SK-N-SH (cell line): ENCODE measurements around the gene CTAGE6.
"Not testable (repeated sequence)": the region's sequence is repeated elsewhere in the genome, so short reads cannot be mapped to it uniquely, and the experiment has no call there.

Experiments used
- EP300 ChIP-seq, 2 experiments: IDR thresholded peaks; 2 replicates each; pipeline versions ENCODE4 v1.4.0 to v1.6.1; 2012; ENCODE audit warnings: borderline replicate concordance in 1 of 2, low read depth in 1 of 2, low read length in 1 of 2
- JUND ChIP-seq: IDR thresholded peaks from 2 replicates; pipeline ENCODE4 v1.4.0; 2012
- NFIC ChIP-seq: IDR thresholded peaks from 2 replicates; pipeline ENCODE4 v1.4.0; 2012; ENCODE audit warnings: borderline replicate concordance
- POLR2AphosphoS5 ChIP-seq: IDR thresholded peaks from 2 replicates; pipeline ENCODE4 v1.6.1; 2012; ENCODE audit warnings: low read depth, low read length
- RAD21 ChIP-seq: IDR thresholded peaks from 2 replicates; pipeline ENCODE4 v1.6.1; 2012; ENCODE audit warnings: mild to moderate bottlenecking, low read length
- TAF1 ChIP-seq: IDR thresholded peaks from 2 replicates; pipeline ENCODE4 v1.6.1; 2012; ENCODE audit warnings: low read depth, mild to moderate bottlenecking, low read length, moderate library complexity, borderline replicate concordance
- TF ChIP-seq, protein P1 (sequence below): fragments of 200-600 bp; sonication (generic); IDR thresholded peaks from 2 replicates; pipeline ENCODE4 v1.6.1; 2017; ENCODE audit warnings: antibody characterized with exemption, mild to moderate bottlenecking, moderate library complexity
- TF ChIP-seq, protein P2 (sequence below): IDR thresholded peaks from 2 replicates; pipeline ENCODE4 v1.4.0; 2012; ENCODE audit warnings: low read depth, borderline replicate concordance

- TF ChIP-seq, protein P1, sequence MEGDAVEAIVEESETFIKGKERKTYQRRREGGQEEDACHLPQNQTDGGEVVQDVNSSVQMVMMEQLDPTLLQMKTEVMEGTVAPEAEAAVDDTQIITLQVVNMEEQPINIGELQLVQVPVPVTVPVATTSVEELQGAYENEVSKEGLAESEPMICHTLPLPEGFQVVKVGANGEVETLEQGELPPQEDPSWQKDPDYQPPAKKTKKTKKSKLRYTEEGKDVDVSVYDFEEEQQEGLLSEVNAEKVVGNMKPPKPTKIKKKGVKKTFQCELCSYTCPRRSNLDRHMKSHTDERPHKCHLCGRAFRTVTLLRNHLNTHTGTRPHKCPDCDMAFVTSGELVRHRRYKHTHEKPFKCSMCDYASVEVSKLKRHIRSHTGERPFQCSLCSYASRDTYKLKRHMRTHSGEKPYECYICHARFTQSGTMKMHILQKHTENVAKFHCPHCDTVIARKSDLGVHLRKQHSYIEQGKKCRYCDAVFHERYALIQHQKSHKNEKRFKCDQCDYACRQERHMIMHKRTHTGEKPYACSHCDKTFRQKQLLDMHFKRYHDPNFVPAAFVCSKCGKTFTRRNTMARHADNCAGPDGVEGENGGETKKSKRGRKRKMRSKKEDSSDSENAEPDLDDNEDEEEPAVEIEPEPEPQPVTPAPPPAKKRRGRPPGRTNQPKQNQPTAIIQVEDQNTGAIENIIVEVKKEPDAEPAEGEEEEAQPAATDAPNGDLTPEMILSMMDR: not testable (repeated sequence)
- TF ChIP-seq NFIC; POLR2AphosphoS5; RAD21; EP300 (IDR thresholded peaks at IDR 0.05; ENCODE audit: borderline replicate concordance in 1 of 2, low read depth in 1 of 2, low read length in 1 of 2); JUND; TAF1: not testable (repeated sequence)
- TF ChIP-seq, protein P2, sequence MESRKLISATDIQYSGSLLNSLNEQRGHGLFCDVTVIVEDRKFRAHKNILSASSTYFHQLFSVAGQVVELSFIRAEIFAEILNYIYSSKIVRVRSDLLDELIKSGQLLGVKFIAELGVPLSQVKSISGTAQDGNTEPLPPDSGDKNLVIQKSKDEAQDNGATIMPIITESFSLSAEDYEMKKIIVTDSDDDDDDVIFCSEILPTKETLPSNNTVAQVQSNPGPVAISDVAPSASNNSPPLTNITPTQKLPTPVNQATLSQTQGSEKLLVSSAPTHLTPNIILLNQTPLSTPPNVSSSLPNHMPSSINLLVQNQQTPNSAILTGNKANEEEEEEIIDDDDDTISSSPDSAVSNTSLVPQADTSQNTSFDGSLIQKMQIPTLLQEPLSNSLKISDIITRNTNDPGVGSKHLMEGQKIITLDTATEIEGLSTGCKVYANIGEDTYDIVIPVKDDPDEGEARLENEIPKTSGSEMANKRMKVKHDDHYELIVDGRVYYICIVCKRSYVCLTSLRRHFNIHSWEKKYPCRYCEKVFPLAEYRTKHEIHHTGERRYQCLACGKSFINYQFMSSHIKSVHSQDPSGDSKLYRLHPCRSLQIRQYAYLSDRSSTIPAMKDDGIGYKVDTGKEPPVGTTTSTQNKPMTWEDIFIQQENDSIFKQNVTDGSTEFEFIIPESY: not testable (repeated sequence)
Observed at GRCh38 chr7:143726143-143726542, 31.4 kb downstream of the CTAGE6 start.
